Activated CD4-positive, alpha-beta T cell treated with anti-CD3 and anti-CD28 coated beads, Interleukin-2, amount 50 U/mL, for 16 hours (primary cell): ENCODE measurements around the gene LITAFD.
"Not testable (repeated sequence)": the region's sequence is repeated elsewhere in the genome, so short reads cannot be mapped to it uniquely, and the experiment has no call there.

Source experiments
- DNase-seq: peaks from one replicate; pipeline ENCODE4 v3.0.0-alpha.2; 2020

Gene LITAFD

GRCh38 chr16:8899709-8900317 is 17.7 kb downstream of the LITAFD start:
- DNase-seq = no peak

GRCh38 chr16:8900343-8900742 is 18.2 kb downstream of the LITAFD start:
- DNase-seq = no peak

- DNase-seq = no peak
Observed at GRCh38 chr16:8901320-8901861, 19.2 kb downstream of the LITAFD start.

GRCh38 chr16:8903004-8903403 is 20.9 kb downstream of the LITAFD start:
- no peak for DNase-seq

- no peak for DNase-seq
Observed at GRCh38 chr16:8904018-8904430, 21.9 kb downstream of the LITAFD start.

- DNase-seq = peak; percentile 31
Observed at GRCh38 chr16:8905168-8905762, 23.1 kb downstream of the LITAFD start.

GRCh38 chr16:8905795-8906591 is 23.8 kb downstream of the LITAFD start:
- DNase-seq = no peak

- no peak for DNase-seq
Observed at GRCh38 chr16:8907096-8907495, 24.9 kb downstream of the LITAFD start.

GRCh38 chr16:8908810-8909468 is 26.8 kb downstream of the LITAFD start:
- no peak for DNase-seq

GRCh38 chr16:8910811-8911210 is 28.7 kb downstream of the LITAFD start:
- no peak for DNase-seq

GRCh38 chr16:8912793-8913192 is 30.6 kb downstream of the LITAFD start:
- DNase-seq = no peak

GRCh38 chr16:8914098-8914497 is 31.9 kb downstream of the LITAFD start:
- no peak for DNase-seq

GRCh38 chr16:8915722-8916301 is 33.7 kb downstream of the LITAFD start:
- no peak for DNase-seq

GRCh38 chr16:8916541-8917225 is 34.5 kb downstream of the LITAFD start:
- no peak for DNase-seq

- not testable (repeated sequence) for DNase-seq
Observed at GRCh38 chr16:8917336-8917735, 35.2 kb downstream of the LITAFD start.

- no peak for DNase-seq
Observed at GRCh38 chr16:8919089-8919933, 37.2 kb downstream of the LITAFD start.

GRCh38 chr16:8919934-8920462 is 37.8 kb downstream of the LITAFD start:
- no peak for DNase-seq

GRCh38 chr16:8920645-8921346 is 38.6 kb downstream of the LITAFD start:
- peak; percentile 31 for DNase-seq

- no peak for DNase-seq
Observed at GRCh38 chr16:8921347-8921984, 39.3 kb downstream of the LITAFD start.

GRCh38 chr16:8923199-8923598 is 41.0 kb downstream of the LITAFD start:
- DNase-seq = no peak
